Epithelial cell of umbilical artery (primary cell): ENCODE measurements around the gene DCDC1. TPM values are rescaled to one million over a fixed set of nuclear protein-coding genes. Genes with fewer than 3 reads are reported as not detected.

ENCODE experiments used
- total RNA-seq: library from RNA; depleted of rRNA; stranded (reverse); fragments of >200 nt; gene quantifications from 2 replicates; pipeline ENCODE4 v1.2.3, GENCODE V29; 2014

The DCDC1 gene
- under 0.01 TPM in 1 of 2 replicates, not detected in the other for total RNA-seq

GRCh38 chr11:31369348-31370329 is at the start of gene DCDC1, which contains the start of gene DNAJC24:
Gene DCDC1 (minus strand): TSS chr11:31369739. CDS start chr11:31328280, 41,459 bp downstream.
Gene DNAJC24 (plus strand): TSS chr11:31369860. CDS start chr11:31370749, 889 bp downstream.

Other genes starting within 250 kb of the DCDC1 start
- gene DNAJC24, start 121 bp upstream of the DCDC1 start, total RNA-seq: 17.2 and 18.7 TPM in 2 replicates
- gene IMMP1L, start 139.9 kb upstream of the DCDC1 start, total RNA-seq: 8.1 and 9.4 TPM in 2 replicates
- gene ELP4, start 140.0 kb upstream of the DCDC1 start, total RNA-seq: 14.6 and 20.4 TPM in 2 replicates